Mammary epithelial cell (primary cell): ENCODE data around the gene CLEC4A.

Experiments
- EZH2 ChIP-seq: IDR thresholded peaks from 2 replicates; pipeline ENCODE4 v1.6.1; 2012; ENCODE audit warnings: low read length, inconsistent platforms, borderline replicate concordance
- TF ChIP-seq, protein P1 (sequence below), 2 donors: IDR thresholded peaks in 1 of 2; conservative IDR thresholded peaks in 1 of 2; 2 replicates each; pipeline ENCODE4 v1.5.1; 2011 to 2012; ENCODE audit warnings: inconsistent platforms in 2 of 2, low read length in 2 of 2, mild to moderate bottlenecking in 2 of 2, control low read depth in 1 of 2, low read depth in 1 of 2; ENCODE audit not compliant: insufficient read depth in 1 of 2; ENCODE audit errors: extremely low read depth in 1 of 2

DNA sequence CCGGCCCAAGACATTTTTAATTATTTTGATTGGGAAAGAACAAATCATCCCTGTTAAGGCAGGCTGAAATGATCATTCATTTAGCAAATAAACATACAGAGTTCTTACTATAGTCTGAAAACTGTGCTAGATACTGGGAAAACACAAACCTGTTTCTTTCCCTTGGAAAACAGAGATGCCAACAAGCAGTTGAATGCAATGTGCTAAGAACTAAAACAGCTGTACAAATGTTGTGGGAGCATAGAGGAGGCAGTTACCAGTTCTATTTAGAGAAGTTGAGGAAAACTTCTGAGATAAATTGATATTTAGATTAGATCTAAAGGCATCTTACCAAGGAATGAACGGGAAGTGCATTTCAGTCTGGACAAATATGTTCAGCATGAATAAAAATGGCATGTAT lies 44.5 kb upstream of the CLEC4A start:
- TF ChIP-seq, protein P1, sequence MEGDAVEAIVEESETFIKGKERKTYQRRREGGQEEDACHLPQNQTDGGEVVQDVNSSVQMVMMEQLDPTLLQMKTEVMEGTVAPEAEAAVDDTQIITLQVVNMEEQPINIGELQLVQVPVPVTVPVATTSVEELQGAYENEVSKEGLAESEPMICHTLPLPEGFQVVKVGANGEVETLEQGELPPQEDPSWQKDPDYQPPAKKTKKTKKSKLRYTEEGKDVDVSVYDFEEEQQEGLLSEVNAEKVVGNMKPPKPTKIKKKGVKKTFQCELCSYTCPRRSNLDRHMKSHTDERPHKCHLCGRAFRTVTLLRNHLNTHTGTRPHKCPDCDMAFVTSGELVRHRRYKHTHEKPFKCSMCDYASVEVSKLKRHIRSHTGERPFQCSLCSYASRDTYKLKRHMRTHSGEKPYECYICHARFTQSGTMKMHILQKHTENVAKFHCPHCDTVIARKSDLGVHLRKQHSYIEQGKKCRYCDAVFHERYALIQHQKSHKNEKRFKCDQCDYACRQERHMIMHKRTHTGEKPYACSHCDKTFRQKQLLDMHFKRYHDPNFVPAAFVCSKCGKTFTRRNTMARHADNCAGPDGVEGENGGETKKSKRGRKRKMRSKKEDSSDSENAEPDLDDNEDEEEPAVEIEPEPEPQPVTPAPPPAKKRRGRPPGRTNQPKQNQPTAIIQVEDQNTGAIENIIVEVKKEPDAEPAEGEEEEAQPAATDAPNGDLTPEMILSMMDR (conservative IDR thresholded peaks at IDR 0.05 in 1 of 2, IDR thresholded peaks at IDR 0.05 in 1 of 2; ENCODE audit: extremely low read depth in 1 of 2, insufficient read depth in 1 of 2, low read depth in 1 of 2, low read length in 2 of 2): no peak
- TF ChIP-seq EZH2: no peak
